ENCODE results near the gene PTCRA.

GRCh38 chr6:42904467-42904866 lies 11.4 kb upstream of the PTCRA start:
- TF ChIP-seq, protein P1, sequence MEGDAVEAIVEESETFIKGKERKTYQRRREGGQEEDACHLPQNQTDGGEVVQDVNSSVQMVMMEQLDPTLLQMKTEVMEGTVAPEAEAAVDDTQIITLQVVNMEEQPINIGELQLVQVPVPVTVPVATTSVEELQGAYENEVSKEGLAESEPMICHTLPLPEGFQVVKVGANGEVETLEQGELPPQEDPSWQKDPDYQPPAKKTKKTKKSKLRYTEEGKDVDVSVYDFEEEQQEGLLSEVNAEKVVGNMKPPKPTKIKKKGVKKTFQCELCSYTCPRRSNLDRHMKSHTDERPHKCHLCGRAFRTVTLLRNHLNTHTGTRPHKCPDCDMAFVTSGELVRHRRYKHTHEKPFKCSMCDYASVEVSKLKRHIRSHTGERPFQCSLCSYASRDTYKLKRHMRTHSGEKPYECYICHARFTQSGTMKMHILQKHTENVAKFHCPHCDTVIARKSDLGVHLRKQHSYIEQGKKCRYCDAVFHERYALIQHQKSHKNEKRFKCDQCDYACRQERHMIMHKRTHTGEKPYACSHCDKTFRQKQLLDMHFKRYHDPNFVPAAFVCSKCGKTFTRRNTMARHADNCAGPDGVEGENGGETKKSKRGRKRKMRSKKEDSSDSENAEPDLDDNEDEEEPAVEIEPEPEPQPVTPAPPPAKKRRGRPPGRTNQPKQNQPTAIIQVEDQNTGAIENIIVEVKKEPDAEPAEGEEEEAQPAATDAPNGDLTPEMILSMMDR (conservative IDR thresholded peaks at IDR 0.05; ENCODE audit: low read depth, low read length): no peak
- TF ChIP-seq CEBPB (IDR thresholded peaks at IDR 0.05; ENCODE audit: low read depth, low read length) (no peak), BHLHE40 (IDR thresholded peaks at IDR 0.05; ENCODE audit: low read depth, low read length) (no peak), MAFK (IDR thresholded peaks at IDR 0.05; ENCODE audit: low read depth, low read length) (no peak), POLR2A (IDR thresholded peaks at IDR 0.05; ENCODE audit: low read depth, low read length) (no peak), ELK1 (IDR thresholded peaks at IDR 0.05; ENCODE audit: borderline replicate concordance, low read depth, low read length) (no peak), SMC3 (IDR thresholded peaks at IDR 0.05; ENCODE audit: low read depth, low read length) (no peak), RFX5 (IDR thresholded peaks at IDR 0.05; ENCODE audit: low read depth, low read length) (no peak), USF2 (IDR thresholded peaks at IDR 0.05; ENCODE audit: low read depth, low read length) (no peak)
